ENCODE data around the gene AHCTF1.
"Not testable (repeated sequence)": the region's sequence is repeated elsewhere in the genome, so short reads cannot be mapped to it uniquely, and the experiment has no call there.

Gene AHCTF1

DNA sequence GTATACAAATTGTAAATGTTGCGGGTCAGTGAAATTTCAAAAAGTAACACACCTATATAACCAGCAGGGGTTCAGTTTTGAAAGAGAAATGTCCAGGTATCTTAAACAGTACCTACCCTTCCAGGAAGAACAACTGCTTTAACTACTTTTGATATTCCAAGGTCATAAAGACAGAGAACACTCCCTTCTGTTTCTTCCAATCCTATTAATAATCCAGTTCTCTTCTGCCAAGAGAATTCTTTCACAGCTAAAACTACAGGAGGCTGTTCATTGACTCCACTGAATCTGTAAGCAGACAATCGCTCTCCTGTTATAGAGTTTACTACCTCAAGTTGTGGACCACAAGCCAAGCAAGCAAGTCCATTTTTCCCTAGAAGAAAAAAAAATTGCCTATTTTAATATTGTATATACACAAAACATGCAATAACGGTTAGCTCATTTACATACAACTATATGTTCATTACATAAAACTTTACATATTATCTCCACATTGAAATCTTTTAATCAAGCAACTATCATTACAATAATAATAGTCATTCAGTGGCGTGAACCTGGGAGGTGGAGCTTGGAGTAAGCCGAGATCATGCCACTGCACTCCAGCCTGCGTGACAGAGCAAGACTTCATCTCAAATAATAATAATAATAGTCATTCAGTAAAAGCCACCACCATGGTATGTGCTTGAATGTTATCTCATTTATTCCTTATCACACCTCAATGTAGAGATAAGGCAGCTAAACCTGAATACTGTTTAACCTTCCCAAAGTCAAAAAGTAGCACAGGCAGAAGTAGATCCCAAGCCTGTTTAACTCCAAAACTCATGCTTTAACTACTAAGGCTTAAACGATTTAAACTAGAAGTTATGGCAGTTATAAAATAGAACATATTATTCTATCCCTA is 15.5 kb downstream of the AHCTF1 start:
- DNase-seq = not testable (repeated sequence)

GRCh38 chr1:246907472-246907871 is 24.3 kb downstream of the AHCTF1 start:
- DNase-seq = peak; percentile 37

GRCh38 chr1:246906833-246907232 is 24.9 kb downstream of the AHCTF1 start:
- DNase-seq = no peak

GRCh38 chr1:246901874-246902273 is 29.9 kb downstream of the AHCTF1 start:
- DNase-seq = no peak

DNA sequence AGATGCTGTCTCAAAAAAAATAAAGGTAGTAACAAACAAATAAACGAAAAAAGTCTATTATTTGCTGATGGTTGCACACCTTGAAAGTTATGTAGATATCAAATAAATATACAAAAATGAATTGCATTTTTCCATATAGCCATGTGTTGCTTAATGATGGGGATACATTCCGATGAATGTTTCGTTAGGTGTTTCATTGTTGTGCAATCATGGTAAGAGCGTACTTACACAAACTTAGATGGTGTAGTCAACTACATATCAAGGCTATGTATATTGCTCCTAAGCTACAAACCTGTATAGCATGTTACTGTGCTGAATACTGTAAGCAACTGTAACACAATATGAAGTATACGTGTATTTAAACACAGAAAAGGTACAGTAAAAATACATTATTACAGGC is 34.4 kb downstream of the AHCTF1 start:
- no peak for DNase-seq

- no peak for DNase-seq
Observed at GRCh38 chr1:246893191-246893939, 38.4 kb downstream of the AHCTF1 start.

DNA sequence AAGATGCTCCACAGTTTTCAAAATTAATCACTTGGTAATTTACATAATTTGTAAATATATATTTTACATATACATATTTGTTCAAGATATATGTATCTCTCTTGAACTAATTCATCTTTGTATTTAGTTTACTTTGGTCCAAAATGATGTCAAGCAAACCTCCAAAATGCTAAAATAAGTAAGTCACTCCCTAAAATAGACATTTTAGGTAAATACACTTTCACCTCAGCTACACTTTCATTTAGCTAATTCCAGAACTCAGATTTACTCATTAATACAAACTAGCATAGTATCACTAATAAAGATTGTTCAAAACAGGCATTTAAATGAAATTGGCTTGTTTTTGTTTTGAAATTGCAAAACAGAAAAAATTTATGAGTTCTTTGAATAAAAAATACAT is 40.6 kb downstream of the AHCTF1 start:
- DNase-seq = no peak

GRCh38 chr1:246888522-246888921 is 43.2 kb downstream of the AHCTF1 start:
- DNase-seq = no peak

DNA sequence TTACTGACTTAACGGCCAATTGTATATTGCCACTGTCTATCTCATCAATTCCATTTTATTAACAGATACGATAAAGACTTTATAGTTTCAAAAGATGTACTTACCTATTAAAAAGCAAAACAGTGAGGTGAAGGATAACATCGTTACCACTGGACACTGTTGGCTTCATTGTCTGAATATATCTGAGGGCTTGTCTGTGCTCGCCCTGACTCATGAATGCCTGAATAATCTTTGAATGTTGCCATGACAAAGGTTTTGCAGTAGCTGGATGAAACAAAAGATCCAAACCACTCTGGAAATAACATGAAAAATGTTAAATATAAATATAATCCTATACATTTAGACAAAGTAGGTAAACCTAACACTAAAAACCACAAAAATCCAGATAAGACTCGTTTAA is 46.4 kb downstream of the AHCTF1 start:
- DNase-seq = not testable (repeated sequence)

- no peak for DNase-seq
Observed at GRCh38 chr1:246878551-246878950, 53.2 kb downstream of the AHCTF1 start.

- no peak for DNase-seq
Observed at GRCh38 chr1:246876431-246876830, 55.3 kb downstream of the AHCTF1 start.

DNA sequence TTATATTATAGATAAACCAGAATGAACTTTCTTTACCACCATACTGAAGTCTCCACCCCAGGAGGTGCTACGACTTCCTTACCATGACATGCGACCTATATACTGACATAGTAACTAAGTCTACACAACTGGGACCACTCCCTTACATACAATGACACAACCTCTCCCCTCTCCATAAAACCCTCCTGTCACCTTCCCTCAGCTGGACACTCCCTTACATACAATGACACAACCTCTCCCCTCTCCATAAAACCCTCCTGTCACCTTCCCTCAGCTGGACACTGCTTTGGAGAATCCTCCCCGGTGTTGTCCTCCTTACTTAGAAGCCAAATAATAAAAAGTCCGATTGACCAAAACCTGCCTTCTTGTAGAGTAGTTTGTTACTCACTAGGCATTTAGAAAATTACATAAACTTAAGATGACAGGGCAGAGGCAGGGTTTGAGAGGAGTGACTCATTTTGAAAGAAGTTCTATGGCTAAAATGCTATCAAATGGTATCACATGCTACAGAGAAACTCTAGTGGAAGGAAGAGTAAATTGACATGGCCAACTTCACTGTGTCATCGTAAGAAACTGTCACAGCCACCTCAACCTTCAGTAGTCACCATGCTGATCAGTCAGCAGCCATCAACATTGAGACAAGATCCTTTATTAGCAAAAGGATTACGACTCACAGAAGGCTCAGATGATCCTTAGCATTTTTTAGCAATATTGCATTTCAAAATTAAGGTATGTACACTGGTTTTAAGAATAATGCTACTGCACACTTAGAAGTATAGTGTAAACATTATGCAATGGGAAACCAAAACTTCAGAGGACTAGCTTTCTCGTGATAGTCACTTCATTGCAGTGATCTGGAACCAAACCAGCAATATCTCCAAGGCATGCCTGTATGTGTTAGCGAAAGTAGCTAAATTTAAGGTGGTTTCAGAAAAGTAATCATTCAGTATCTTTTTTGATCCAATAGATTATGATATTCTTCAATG is 56.4 kb downstream of the AHCTF1 start:
- DNase-seq = peak; percentile 45

DNA sequence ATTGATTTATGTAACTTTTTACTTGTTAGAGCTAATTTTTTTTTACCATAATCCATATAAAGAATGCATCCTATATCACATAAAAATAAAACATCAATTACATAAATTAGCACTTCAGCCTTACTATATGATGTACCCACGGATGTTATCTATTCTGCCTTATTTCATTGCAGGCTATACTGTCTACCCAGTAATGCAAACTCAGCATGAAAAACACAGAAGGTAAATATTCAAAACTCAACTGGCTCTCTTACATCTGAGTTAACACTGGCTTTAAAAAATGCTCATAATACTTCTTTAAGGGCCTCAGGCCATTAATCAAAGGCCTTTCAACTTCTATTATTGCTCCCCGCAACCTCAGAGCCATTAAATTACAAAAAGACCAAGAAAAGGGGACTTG is 65.8 kb downstream of the AHCTF1 start:
- DNase-seq = no peak

- DNase-seq = not testable (repeated sequence)
Observed at GRCh38 chr1:246863791-246864190, 68.0 kb downstream of the AHCTF1 start.

DNA sequence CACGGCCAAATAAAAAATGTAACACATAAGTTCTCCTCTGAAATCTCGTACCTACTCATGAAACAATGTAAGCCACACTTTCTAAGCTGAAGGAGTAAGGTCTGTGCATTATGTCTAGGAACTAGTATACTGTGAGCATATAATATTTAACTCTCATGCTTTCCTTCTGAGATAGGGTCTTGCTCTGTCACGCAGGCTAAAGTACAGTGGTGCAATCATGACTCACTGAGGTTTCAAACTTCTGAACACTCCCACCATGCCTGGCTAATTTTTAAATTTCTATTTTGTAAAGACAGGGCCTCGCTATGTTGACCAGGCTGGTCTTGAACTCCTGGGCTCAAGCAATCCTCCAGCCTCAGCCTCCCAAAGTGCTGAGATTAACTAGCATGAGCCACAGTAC is 71.3 kb downstream of the AHCTF1 start:
- DNase-seq = no peak

DNA sequence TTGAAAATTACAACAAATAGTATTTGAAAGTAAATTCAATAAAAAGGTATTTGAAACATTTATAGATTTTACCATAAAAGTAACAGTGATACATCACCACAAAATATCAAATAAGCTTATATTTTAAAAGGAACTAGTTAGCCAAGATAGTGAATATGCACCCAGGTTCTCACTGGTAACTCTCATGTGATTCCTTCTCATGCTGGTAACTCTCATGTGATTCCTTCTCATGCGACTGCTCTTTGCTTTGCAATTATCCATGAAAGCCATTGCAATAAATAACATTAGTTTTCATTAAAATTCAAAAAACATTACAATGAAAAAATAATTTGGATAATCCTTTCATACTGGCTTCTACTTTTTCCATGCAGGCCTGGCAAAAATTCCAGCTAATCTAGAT is 75.4 kb downstream of the AHCTF1 start:
- DNase-seq = no peak

DNA sequence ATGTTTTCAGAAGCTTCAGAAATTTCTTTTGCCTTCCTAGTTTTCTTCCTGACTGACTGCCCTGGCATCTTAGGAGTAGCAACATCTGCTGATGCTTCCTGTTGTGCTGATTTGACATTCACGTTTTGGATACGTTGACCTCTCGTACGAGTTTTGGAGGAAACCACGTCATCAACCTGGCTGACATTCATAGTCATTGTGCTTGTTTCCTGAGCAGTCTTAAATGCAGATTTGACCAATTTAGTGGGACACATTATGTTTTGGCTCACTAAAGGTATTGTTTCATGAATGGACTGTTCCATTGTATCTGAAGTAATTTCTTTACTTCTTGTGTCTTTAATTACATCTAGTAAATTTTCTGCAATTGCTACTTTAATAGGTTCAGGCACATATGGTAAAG is 81.1 kb downstream of the AHCTF1 start:
- not testable (repeated sequence) for DNase-seq

DNA sequence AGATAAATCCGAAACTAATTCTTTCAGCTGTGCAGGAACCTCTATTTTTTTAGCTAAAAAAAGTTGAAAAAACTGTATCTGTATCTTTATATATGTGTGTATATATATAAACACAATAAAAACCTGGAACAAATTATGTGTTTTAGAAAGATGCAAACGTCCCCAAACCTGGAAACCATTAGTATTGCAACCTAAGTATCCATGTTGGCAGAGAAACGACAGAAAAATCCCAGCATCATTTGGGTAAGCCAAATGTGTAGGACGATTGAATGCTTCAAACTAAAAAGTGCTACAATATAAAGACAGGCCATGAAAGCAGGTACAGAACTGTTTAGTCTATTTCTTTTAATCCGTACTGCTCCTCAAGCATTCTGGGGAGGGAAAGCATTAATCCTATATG is 87.9 kb downstream of the AHCTF1 start:
- no peak for DNase-seq

GRCh38 chr1:246840761-246841160 is 91.0 kb downstream of the AHCTF1 start:
- not testable (repeated sequence) for DNase-seq

GRCh38 chr1:246838118-246838456 is 93.7 kb downstream of the AHCTF1 start:
- no peak for DNase-seq

GRCh38 chr1:246837418-246838117 is 94.2 kb downstream of the AHCTF1 start:
- no peak for DNase-seq

- no peak for DNase-seq
Observed at GRCh38 chr1:246836209-246836966, 95.4 kb downstream of the AHCTF1 start.
